Urothelium cell line (cell line): ENCODE results near the gene NEURL1B.

Source experiments
- DNase-seq: peaks from one replicate; pipeline ENCODE4 v3.0.0; 2011; ENCODE audit warnings: low spot score, mixed read lengths
- FAIRE-seq: peaks from 2 replicates; lab custom pipeline; 2011; peaks lifted over from hg19 to GRCh38; lab: Jason Lieb, UNC

NEURL1B gene

GRCh38 chr5:172632346-172633092, 8.5 kb upstream of the NEURL1B start:
- DNase-seq (no peak), FAIRE-seq (no peak)

- FAIRE-seq (no peak), DNase-seq (no peak)
These were observed 7.6 kb upstream of the NEURL1B start for GRCh38 chr5:172633403-172633970.

- DNase-seq, result no peak
These were observed 6.8 kb upstream of the NEURL1B start for GRCh38 chr5:172634106-172634899.

GRCh38 chr5:172635038-172635437, 6.0 kb upstream of the NEURL1B start:
- FAIRE-seq (no peak), DNase-seq (no peak)

More at GRCh38 chr5:172634106-172634899, 6.8 kb upstream of the NEURL1B start:
- FAIRE-seq, result no peak

DNA sequence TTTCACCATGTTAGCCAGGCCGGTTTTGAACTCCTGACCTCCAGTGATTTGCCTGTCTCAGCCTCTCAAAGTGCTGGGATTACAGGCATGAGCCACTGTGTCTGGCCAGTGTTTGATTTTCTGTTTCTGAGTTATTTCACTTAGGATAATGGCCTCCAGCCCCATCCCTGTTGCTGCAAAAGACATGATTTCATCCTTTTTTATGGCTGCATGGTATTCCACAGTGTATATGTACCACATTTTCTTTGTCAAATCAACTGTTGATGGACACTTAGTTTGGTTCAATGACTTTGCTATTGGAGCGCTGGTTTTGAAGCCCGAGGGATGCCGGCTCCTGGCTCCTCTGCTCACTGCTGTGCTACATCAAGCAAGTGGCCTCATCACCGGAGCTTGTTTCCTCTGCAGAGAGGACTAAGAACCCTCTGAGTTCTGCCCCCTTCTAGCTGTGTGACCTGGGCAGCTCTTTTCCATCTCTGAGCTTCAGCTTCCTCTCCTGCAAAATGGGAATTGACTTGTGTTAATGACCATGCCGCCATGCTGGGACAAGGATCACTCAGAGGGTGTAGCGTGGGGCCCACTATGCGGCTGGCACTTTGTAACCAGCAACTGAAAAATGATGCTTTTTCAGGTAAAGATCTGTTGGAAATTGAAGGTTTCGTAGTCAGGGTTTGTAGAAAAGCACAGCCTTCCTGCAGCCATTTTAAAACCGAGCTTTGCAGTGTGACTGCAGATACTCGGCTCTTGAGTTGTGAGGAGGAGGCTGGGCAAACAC, 4.6 kb upstream of the NEURL1B start:
- no peak for FAIRE-seq

GRCh38 chr5:172637110-172637580, 3.9 kb upstream of the NEURL1B start:
- FAIRE-seq, result no peak
- peak; percentile 56 for DNase-seq

More for the DNA sequence above, 4.6 kb upstream of the NEURL1B start:
- no peak for DNase-seq

GRCh38 chr5:172637740-172638139, 3.3 kb upstream of the NEURL1B start:
- DNase-seq (no peak), FAIRE-seq (no peak)

DNA sequence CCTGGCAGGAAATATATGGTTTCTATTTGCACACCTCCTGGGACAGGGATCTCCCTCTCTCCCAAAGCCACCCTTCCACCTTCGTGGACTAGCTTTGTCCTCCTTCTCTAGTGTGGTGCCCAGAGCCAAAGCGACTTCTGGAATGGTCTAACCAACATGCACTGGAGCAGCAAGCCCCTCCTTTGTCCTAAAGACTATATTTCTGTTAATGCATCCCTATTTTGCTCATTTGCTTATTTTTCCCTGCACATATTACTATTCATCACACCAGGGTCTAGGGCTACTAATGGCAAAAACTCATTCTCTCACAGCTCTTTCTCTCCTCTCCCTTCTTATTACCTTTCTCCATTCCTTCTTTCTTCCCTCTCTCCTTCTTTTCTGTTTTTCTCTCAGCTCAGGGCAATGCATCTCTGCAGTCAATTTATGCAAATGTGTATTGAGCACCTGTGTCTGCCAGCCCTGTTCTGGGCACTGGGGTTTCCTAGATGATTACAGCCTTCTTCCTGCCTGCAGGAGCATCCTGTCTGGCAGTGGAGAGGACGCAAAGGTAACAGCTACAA, 2.8 kb upstream of the NEURL1B start:
- no peak for DNase-seq
- no peak for FAIRE-seq

GRCh38 chr5:172640139-172640538, 924 bp upstream of the NEURL1B start:
- FAIRE-seq (no peak), DNase-seq (no peak)

DNA sequence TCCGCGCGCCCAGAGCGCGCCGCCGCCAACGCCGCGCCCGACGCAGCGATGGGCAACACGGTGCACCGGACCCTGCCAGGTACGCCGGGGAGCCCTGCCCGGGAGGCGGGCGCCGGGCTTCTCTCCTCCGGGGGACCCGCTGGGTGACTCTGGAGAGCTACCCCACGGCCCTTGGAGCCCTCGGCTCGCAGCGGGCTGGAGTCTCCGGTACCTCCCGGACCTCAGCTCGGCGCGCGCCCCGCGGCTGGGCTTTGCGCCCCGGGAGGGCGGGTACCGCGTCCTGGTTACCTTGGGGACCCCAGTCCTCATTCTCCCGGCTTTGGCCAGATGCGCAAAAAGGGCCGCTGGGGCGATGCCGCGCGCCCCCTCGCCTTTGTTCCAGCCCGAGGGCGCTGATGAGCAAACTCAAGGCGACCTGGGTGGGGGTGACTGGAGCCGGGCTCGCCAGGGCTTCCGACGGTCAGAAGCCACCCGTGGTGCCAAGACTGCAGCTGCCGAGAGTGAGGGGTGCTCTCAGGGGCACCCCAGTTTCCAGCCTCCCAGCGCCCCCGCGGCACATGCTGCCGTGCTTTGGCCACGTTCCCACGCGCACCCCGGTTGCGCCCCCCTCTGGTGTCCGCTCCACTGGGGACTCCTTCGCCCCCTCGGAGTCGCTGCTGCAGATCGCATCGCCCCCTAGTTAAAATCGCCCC, 442 bp downstream of the NEURL1B start:
- DNase-seq (peak; percentile 35), FAIRE-seq (no peak)

DNA sequence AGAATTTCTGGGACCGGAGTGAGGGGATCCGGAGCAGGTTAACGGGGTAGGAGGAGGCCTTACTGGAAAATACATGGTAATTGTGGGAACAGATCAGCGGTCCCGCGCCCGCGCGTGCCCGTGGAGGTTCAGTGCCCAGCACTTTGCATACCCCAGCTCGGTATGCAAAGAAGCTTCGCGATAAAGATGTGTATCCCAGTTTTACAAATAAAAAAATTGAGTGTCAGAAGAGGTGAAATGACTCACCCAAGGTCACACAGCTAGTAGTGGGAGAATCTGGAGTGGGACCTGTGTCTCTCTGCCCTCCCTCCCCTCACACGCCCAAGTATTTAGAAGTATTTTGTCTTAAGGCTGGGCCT, 967 bp downstream of the NEURL1B start:
- DNase-seq (peak; percentile 29), FAIRE-seq (no peak)

DNA sequence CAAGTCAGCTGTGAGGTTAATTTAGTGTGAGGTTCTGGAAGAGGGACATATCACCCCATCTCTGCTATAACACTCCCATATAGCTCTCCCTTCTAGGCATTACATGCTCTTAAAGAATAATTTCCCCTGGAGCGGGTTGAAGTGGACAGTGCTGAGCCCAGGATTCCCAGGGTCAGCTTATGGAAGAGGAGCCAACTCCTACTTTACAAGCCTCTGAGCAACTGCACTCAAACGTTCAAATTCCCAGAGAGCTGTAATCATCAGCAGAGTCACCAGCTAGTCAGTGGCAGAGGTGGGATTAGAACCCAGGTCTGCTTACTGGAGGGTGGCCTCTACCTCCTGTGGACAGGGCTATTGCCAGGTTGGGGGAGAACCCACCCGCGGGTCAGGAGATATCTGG, 1.4 kb downstream of the NEURL1B start:
- FAIRE-seq (no peak), DNase-seq (no peak)

DNA sequence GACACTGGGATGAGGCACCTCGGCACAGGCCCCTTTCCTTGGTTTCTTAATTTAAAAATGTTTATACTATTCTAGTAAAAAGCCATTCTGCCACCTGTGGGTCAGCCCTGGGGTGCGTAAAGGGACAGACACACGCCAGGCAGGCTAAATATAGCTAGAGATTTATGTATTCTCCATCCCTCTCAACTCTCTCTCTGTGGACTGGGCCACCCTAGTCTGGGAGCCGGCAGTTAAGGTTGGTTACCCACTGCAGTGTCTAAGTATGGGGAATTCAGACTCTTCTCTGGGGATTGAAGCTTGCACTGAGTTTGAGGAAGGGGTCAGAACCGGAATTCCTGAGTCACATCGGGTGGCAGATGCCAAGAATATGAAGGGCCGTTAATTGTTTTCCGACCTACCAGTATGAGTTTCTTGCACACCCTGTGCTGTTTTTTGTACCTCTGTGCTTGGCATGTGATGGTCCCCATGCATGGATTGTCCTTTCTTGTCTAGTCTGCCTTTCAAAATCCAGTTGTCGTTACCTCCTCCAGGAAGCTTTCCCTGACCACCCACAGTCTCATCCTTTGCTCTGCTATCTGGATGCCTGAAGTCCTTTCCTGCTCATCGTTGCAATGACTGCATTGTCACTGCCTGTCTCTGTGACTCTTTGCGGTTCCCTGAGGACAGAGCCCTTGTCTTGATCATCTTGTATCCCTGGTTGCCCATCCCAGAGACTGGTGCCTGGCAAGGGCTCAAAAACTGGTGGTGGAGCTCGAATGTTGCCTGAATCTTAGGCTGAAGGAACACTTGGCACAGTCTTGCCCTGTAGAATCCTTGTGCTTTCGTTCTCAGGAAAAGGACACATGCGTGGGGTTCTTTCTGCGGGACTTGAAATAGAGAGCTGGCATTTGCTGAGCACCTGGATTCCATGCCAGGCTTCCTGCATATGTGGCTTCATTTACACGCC, 2.1 kb downstream of the NEURL1B start:
- no peak for DNase-seq
- peak; percentile 17 for FAIRE-seq

DNA sequence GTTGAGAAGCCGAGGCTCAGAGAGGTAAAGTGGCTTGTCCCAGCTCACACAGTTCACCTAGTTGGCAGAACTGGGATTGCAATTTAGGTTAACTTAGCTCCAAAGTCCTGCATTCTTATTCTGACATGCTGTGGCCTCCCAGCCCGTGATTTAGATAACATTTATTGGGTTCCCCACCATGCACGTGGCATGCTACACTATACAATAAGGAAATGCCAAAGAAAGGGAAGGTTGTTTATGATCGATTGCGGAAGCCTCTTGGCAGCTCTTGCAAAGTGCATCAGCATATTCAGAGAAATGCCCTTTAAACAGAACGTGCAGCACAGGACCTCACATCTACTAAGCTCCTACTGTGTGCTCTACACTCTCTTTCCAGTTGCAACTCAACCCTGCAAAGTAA, 3.2 kb downstream of the NEURL1B start:
- FAIRE-seq (no peak), DNase-seq (no peak)

GRCh38 chr5:172644711-172645110, 3.6 kb downstream of the NEURL1B start:
- DNase-seq, result no peak
- FAIRE-seq, result no peak

DNA sequence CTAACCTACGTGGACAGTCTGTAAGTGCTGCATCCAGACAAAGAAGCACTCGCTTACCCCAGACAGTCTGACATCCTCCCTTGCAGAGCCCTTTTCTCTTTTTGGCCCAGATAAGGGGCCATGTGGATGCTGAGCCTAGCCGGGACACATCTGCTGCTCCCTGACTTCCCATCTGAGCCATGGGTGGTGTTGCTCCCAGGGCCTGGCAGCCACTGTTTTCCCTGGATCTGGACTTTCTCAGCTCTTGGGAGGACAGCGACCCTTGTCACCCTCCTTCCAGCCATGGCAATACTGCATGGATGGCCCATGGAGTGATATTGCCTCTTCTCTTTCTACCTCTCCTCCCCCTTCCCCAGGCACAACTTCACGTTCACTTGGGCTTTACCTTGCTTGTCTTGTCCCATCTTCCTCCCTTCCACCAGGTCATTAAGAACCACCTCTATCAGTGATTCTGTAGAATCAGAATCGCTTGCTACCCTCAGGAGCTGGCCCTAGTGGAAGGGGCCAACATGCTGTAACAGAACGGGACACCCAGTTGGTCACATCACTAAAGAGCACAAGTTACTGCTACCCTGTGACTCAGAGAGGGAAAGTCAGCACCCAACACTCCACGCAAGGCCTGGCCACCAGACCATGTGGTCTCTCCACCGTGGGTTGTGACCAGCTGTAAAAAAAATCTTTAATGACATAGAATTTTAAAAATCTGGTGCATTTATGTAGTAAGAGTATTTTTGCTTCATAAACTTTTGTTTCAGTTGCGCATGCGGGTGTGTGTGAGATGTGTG, 4.4 kb downstream of the NEURL1B start:
- DNase-seq (no peak), FAIRE-seq (no peak)

GRCh38 chr5:172646716-172647285, 5.7 kb downstream of the NEURL1B start:
- no peak for FAIRE-seq
- peak; percentile 36 for DNase-seq
